ENCODE data around the gene MCM6. TPM values are rescaled to one million over a fixed set of nuclear protein-coding genes. Genes with fewer than 3 reads are reported as not detected.
A peak's percentile ranks its signal among the peaks of the same experiment; 100 is the strongest.
"Not testable (repeated sequence)": the region's sequence is repeated elsewhere in the genome, so short reads cannot be mapped to it uniquely, and the experiment has no call there.

Gene MCM6
- total RNA-seq, 4 donors from 2014 or later: 8.2 to 10.1 (median 9.8) TPM

- WGBS, 2 donors (ENCODE audit: low coverage in 1 of 2): 44 to 50% methylated on average over 4 of the region's 4 CpGs
Observed at GRCh38 chr2:135798762-135799161, 77.5 kb downstream of the MCM6 start.

GRCh38 chr2:135798275-135798705 is 78.0 kb downstream of the MCM6 start:
- peaks cover 0 to 13% (median 0%) of the 10 kb centered on the region in 3 donors for H3K9me3 ChIP-seq
- WGBS, 2 donors (ENCODE audit: low coverage in 1 of 2): 100% methylated on average over 1 to 2 of the region's 5 CpGs
- no peaks in the 10 kb centered on the region for H3K36me3 ChIP-seq
- H3K4me3 ChIP-seq: no peak overlapping the region
- no peak for ATAC-seq
- no peak overlapping the region for H3K27ac ChIP-seq
- TF ChIP-seq CTCF (IDR thresholded peaks at IDR 0.05): no peak
- TF ChIP-seq POLR2AphosphoS5 (IDR thresholded peaks at IDR 0.05): no peak
- TF ChIP-seq POLR2A (IDR thresholded peaks at IDR 0.05): no peak
- no peak for TF ChIP-seq EP300 (IDR thresholded peaks at IDR 0.05)
- H3K27me3 ChIP-seq: no peaks in the 10 kb centered on the region
- H3K4me1 ChIP-seq: peaks cover 0 to 10% (median 0%) of the 10 kb centered on the region in 3 donors

More at GRCh38 chr2:135798762-135799161, 77.5 kb downstream of the MCM6 start:
- no peak for ATAC-seq
- H3K4me1 ChIP-seq: peaks cover 0 to 10% (median 0%) of the 10 kb centered on the region in 3 donors
- H3K36me3 ChIP-seq: no peaks in the 10 kb centered on the region
- H3K9me3 ChIP-seq: peaks cover 0 to 13% (median 0%) of the 10 kb centered on the region in 3 donors
- no peak overlapping the region for H3K4me3 ChIP-seq
- no peaks in the 10 kb centered on the region for H3K27me3 ChIP-seq
- no peak overlapping the region for H3K27ac ChIP-seq
- no peak for TF ChIP-seq CTCF (IDR thresholded peaks at IDR 0.05)
- no peak for TF ChIP-seq POLR2AphosphoS5 (IDR thresholded peaks at IDR 0.05)
- TF ChIP-seq EP300 (IDR thresholded peaks at IDR 0.05): no peak
- TF ChIP-seq POLR2A (IDR thresholded peaks at IDR 0.05): no peak

GRCh38 chr2:135797497-135798274 is 78.6 kb downstream of the MCM6 start:
- WGBS, 2 donors (ENCODE audit: low coverage in 1 of 2): 0 to 2% methylated on average over 2 to 7 of the region's 22 CpGs
- H3K4me1 ChIP-seq: peaks cover 0 to 10% (median 0%) of the 10 kb centered on the region in 3 donors
- no peak overlapping the region for H3K4me3 ChIP-seq
- peaks cover 0 to 13% (median 0%) of the 10 kb centered on the region in 3 donors for H3K9me3 ChIP-seq
- ATAC-seq: peak; percentile 78
- no peaks in the 10 kb centered on the region for H3K36me3 ChIP-seq
- no peaks in the 10 kb centered on the region for H3K27me3 ChIP-seq
- peak; percentile 64 to 85 (median 81) for TF ChIP-seq CTCF (IDR thresholded peaks at IDR 0.05)
- no peak for TF ChIP-seq EP300 (IDR thresholded peaks at IDR 0.05)
- no peak overlapping the region for H3K27ac ChIP-seq

GRCh38 chr2:135796606-135797005 is 79.6 kb downstream of the MCM6 start:
- TF ChIP-seq CTCF (IDR thresholded peaks at IDR 0.05) (no peak), POLR2AphosphoS5 (IDR thresholded peaks at IDR 0.05) (no peak), EP300 (IDR thresholded peaks at IDR 0.05) (no peak), POLR2A (IDR thresholded peaks at IDR 0.05) (no peak)
- no peak overlapping the region for H3K27ac ChIP-seq
- no peak for ATAC-seq
- H3K4me1 ChIP-seq: peaks cover 0 to 10% (median 0%) of the 10 kb centered on the region in 3 donors
- no peak overlapping the region for H3K4me3 ChIP-seq
- 92% methylated on average over 5 of the region's 8 CpGs; no CpG with 5 or more reads in 1 of the 2 donors for WGBS, 2 donors (ENCODE audit: low coverage in 1 of 2)
- H3K9me3 ChIP-seq: peaks cover 0 to 20% (median 0%) of the 10 kb centered on the region in 3 donors
- no peaks in the 10 kb centered on the region for H3K27me3 ChIP-seq
- H3K36me3 ChIP-seq: no peaks in the 10 kb centered on the region

GRCh38 chr2:135795641-135796040 is 80.6 kb downstream of the MCM6 start:
- H3K27me3 ChIP-seq, H3K36me3 ChIP-seq, ATAC-seq, H3K27ac ChIP-seq, H3K9me3 ChIP-seq, H3K4me3 ChIP-seq: not testable (repeated sequence)
- WGBS, 2 donors (ENCODE audit: low coverage in 1 of 2): 73 to 77% methylated on average over 3 to 4 of the region's 4 CpGs
- H3K4me1 ChIP-seq: peaks cover 0 to 10% (median 0%) of the 10 kb centered on the region in 3 donors
